D341Med (cell line): Measurements from ENCODE around the gene ATF1.
"Not testable (repeated sequence)": the region's sequence is repeated elsewhere in the genome, so short reads cannot be mapped to it uniquely, and the experiment has no call there.

Experiments used
- DNase-seq: peaks from one replicate; pipeline ENCODE4 v3.0.0; 2012; ENCODE audit warnings: low spot score

The ATF1 gene

DNA sequence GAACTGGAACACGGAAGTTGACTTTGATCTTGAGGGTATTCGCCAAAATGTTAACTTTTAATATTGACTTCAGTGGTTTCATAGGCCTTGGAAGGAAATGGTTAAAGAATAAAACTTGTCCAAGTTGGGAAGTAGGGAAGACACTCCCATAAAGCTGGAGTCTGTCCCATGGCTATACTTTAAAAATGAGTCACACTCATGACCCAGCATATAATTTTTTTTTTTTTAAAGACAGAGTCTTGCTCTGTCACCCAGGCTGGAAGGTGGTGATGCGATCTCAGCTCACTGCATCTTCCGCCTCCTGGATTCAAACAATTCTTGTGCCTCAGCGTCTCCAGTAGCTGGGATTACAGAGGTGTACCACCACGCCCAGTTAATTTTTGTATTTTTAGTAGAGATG, 98.4 kb downstream of the ATF1 start:
- no peak for DNase-seq

DNA sequence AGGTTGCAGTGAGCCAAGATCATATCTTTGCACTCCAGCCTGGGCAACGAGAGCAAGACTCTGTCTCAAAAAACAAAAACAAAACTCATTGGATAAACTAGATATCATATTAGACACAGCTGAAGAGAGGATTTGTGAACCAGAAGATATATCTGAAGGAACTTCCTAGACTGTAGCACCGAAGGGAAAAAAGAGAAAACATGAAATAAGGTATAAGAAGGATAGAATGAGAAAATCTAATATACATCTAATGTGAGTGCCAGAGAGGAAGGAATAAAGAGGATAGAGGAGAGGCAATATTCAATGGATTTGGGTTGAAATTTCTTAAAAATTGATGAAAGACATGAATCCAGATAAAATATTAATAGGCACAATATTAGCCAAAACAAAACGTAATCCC, 101.4 kb downstream of the ATF1 start:
- no peak for DNase-seq

DNA sequence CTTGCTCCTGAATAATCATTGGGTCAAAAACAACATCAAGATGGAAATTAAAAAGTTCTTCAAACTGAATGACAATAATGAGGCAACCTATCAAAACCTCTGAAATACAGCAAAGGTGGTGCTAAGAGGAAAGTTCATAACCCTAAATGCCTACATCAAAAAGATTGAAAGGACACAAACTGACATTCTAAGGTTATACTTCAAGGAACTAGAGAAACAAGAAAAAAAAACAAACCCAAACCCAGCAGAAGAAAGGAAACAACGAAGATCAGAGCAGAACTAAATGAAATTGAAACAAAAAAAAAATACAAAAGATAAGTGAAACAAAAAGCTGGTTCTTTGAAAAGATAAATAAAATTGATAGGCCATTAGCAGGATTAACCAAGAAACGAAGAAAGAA, 105.0 kb downstream of the ATF1 start:
- DNase-seq: not testable (repeated sequence)
